Mammary epithelial cell (primary cell): ENCODE data around the gene ZFAND3.

Experiments used
- CTCF ChIP-seq, 2 donors: IDR thresholded peaks in 1 of 2; conservative IDR thresholded peaks in 1 of 2; 2 replicates each; pipeline ENCODE4 v1.5.1; 2011 to 2012; ENCODE audit warnings: inconsistent platforms in 2 of 2, low read length in 2 of 2, mild to moderate bottlenecking in 2 of 2, control low read depth in 1 of 2, low read depth in 1 of 2; ENCODE audit not compliant: insufficient read depth in 1 of 2; ENCODE audit errors: extremely low read depth in 1 of 2
- EZH2 ChIP-seq: IDR thresholded peaks from 2 replicates; pipeline ENCODE4 v1.6.1; 2012; ENCODE audit warnings: low read length, inconsistent platforms, borderline replicate concordance

- TF ChIP-seq CTCF (conservative IDR thresholded peaks at IDR 0.05 in 1 of 2, IDR thresholded peaks at IDR 0.05 in 1 of 2; ENCODE audit: extremely low read depth in 1 of 2, insufficient read depth in 1 of 2, low read depth in 1 of 2, low read length in 2 of 2) (no peak), EZH2 (no peak)
Measured at GRCh38 chr6:38088010-38088409, 268.5 kb downstream of the ZFAND3 start.
